GM12872 (cell line): Measurements from ENCODE around the gene PPP2R2D.

Source experiments
- CTCF ChIP-seq: IDR thresholded peaks from 3 replicates; pipeline ENCODE4 v1.5.1; 2011; ENCODE audit warnings: low read depth, mild to moderate bottlenecking, low read length, moderate library complexity; ENCODE audit not compliant: insufficient read depth

The PPP2R2D gene

GRCh38 chr10:131906269-131906639, 5.4 kb downstream of the PPP2R2D start:
- TF ChIP-seq CTCF: no peak

- TF ChIP-seq CTCF: no peak
Observed at GRCh38 chr10:131907679-131908078, 6.9 kb downstream of the PPP2R2D start.

GRCh38 chr10:131908151-131908550, 7.3 kb downstream of the PPP2R2D start:
- no peak for TF ChIP-seq CTCF

- TF ChIP-seq CTCF: no peak
Observed at GRCh38 chr10:131909014-131909808, 8.4 kb downstream of the PPP2R2D start.

GRCh38 chr10:131909929-131910328, 9.1 kb downstream of the PPP2R2D start:
- no peak for TF ChIP-seq CTCF

GRCh38 chr10:131910663-131911314, 10.0 kb downstream of the PPP2R2D start:
- TF ChIP-seq CTCF: no peak

GRCh38 chr10:131911451-131911850, 10.6 kb downstream of the PPP2R2D start:
- TF ChIP-seq CTCF: no peak
